ENCODE data around the gene PRR29. TPM values are rescaled to one million over a fixed set of nuclear protein-coding genes. Genes with fewer than 3 reads are reported as not detected.
A peak's percentile ranks its signal among the peaks of the same experiment; 100 is the strongest.

Gene PRR29
- total RNA-seq = 10 to 100 TPM in 1 of 2 donors, 1 to 10 TPM in 1; 8.8 to 36.8 TPM
- polyA plus RNA-seq = 1 to 10 TPM; 8.0 to 9.3 TPM
- long read RNA-seq, donor 1, transcript PRR29-206 (1 exons, 1,637 nt) = major isoform, 7 of 7 reads
- long read RNA-seq, donor 1, partial matches to known transcripts = 0 of 7 reads
- long read RNA-seq, donor 1, other reads (novel, unspliced or antisense) = 0 of 7 reads
- long read RNA-seq, donor 2, transcript PRR29-206 (1 exons, 1,637 nt) = major isoform, 7 of 7 reads
- long read RNA-seq, donor 2, partial matches to known transcripts = 0 of 7 reads
- long read RNA-seq, donor 2, other reads (novel, unspliced or antisense) = 0 of 7 reads
- long read RNA-seq, donor 3, transcript PRR29-206 (1 exons, 1,637 nt) = major isoform, 9 of 9 reads
- long read RNA-seq, donor 3, partial matches to known transcripts = 0 of 9 reads
- long read RNA-seq, donor 3, other reads (novel, unspliced or antisense) = 0 of 9 reads
- long read RNA-seq, donor 4, transcript PRR29-206 (1 exons, 1,637 nt) = major isoform, 5 of 21 reads
- long read RNA-seq, donor 4, partial matches to known transcripts = 16 of 21 reads
- long read RNA-seq, donor 4, other reads (novel, unspliced or antisense) = 0 of 21 reads
- long read RNA-seq, donor 5, transcript PRR29-206 (1 exons, 1,637 nt) = major isoform, 7 of 17 reads
- long read RNA-seq, donor 5, partial matches to known transcripts = 8 of 17 reads
- long read RNA-seq, donor 5, other reads (novel, unspliced or antisense) = 0 of 17 reads

DNA sequence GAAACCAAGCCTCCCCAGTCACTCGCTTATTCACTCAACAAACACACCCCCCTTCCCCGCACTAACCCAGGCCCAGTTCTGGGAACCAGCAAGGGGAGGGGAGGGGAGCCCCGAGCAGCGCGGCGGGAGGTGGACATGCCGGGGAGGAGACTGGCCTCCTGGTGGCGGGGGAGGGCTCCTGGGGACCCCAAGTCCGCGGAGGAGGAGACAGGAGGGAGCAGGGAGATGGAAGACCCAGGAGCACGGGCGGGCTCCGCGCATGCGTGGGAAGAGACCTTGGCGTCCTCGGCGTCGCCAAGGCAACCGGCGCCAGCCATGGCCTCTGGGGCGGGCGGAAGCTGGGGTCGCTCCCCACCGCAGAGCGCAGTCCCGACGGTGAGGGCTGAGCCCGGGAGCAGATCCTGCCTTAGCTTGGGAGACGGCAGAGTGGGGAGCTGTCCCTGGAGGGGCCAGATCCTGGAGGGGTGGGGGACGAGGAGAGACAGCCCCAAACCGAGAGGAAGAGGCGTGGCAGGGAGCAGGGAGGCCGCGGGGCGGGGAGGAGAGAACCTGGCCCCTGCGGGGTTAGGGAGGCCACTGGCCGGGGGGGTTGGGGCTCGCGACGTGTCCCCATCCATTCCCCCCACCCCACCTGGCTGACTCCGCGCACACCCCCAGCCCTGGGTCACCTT lies at the start of gene PRR29:
Gene PRR29 (plus strand): TSS at position 302 of the 671 bp plus-strand sequence. CDS start 14 bp downstream, at position 316.
- H3K27me3 ChIP-seq (ENCODE audit: control insufficient read depth in 3 of 3, insufficient read depth in 3 of 3, low read length in 2 of 3) = no peaks in the 10 kb centered on the region
- WGBS, 2 donors = 1 to 2% methylated on average over 40 to 43 of the region's 43 CpGs
- ATAC-seq (ENCODE audit: insufficient read depth, low FRiP score) (peak; percentile 64), DNase-seq (peak; percentile 85 to 88 (median 88))
- H3K9ac ChIP-seq (ENCODE audit: insufficient read depth in 1 of 2, low read length in 2 of 2) = no peak within 1 kb of the TSS
- H3K36me3 ChIP-seq (ENCODE audit: control insufficient read depth in 4 of 4, insufficient read depth in 4 of 4, low read length in 4 of 4) = peaks cover 0 to 3% (median 0%) of the 10 kb centered on the region in 4 donors
- TF ChIP-seq, protein P1, sequence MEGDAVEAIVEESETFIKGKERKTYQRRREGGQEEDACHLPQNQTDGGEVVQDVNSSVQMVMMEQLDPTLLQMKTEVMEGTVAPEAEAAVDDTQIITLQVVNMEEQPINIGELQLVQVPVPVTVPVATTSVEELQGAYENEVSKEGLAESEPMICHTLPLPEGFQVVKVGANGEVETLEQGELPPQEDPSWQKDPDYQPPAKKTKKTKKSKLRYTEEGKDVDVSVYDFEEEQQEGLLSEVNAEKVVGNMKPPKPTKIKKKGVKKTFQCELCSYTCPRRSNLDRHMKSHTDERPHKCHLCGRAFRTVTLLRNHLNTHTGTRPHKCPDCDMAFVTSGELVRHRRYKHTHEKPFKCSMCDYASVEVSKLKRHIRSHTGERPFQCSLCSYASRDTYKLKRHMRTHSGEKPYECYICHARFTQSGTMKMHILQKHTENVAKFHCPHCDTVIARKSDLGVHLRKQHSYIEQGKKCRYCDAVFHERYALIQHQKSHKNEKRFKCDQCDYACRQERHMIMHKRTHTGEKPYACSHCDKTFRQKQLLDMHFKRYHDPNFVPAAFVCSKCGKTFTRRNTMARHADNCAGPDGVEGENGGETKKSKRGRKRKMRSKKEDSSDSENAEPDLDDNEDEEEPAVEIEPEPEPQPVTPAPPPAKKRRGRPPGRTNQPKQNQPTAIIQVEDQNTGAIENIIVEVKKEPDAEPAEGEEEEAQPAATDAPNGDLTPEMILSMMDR (IDR thresholded peaks at IDR 0.05; ENCODE audit: control extremely low read depth, extremely low read depth) = no peak
- peak within 1 kb of the TSS in 1 of 2 donors; percentile 18 for H3K27ac ChIP-seq (ENCODE audit: low read depth in 1 of 2, low read length in 1 of 2)
- H3K4me3 ChIP-seq = peak within 1 kb of the TSS; percentile 39
- H3K4me1 ChIP-seq (ENCODE audit: control insufficient read depth in 5 of 5, insufficient read depth in 5 of 5, low read length in 5 of 5) = peaks cover 0 to 26% (median 21%) of the 10 kb centered on the region in 5 donors
- no peaks in the 10 kb centered on the region for H3K9me3 ChIP-seq (ENCODE audit: control insufficient read depth in 4 of 4, insufficient read depth in 3 of 4, low read length in 3 of 4)

DNA sequence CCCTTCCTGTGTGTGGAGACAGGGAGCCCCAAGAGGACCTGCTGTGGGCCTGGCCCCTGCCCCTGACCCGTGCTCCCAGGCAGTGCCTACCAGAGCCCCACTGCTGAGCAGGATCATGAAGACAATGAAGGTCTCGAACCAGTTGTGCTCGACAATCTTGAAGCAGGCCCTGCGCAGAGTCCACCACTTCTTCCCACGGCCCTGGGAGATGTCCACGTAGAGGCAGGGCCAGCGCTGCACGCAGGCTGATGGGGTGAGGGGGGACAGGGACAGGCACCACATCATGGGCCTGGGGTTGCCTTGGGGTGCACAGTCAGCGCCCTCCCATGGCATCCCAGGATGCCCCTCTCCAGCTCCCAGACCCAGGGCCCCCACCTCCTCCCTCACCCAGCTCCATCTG lies 49.6 kb upstream of the PRR29 start:
- no peaks in the 10 kb centered on the region for H3K9me3 ChIP-seq (ENCODE audit: control insufficient read depth in 4 of 4, insufficient read depth in 3 of 4, low read length in 3 of 4)
- DNase-seq (no peak), ATAC-seq (ENCODE audit: insufficient read depth, low FRiP score) (no peak)
- no peak overlapping the region for H3K9ac ChIP-seq (ENCODE audit: insufficient read depth in 1 of 2, low read length in 2 of 2)
- H3K27me3 ChIP-seq (ENCODE audit: control insufficient read depth in 3 of 3, insufficient read depth in 3 of 3, low read length in 2 of 3) = no peaks in the 10 kb centered on the region
- no peak overlapping the region for H3K27ac ChIP-seq (ENCODE audit: low read depth in 1 of 2, low read length in 1 of 2)
- TF ChIP-seq, protein P1 (IDR thresholded peaks at IDR 0.05; ENCODE audit: control extremely low read depth, extremely low read depth) = no peak
- 92 to 97% methylated on average over 8 to 9 of the region's 9 CpGs for WGBS, 2 donors
- no peak overlapping the region for H3K4me3 ChIP-seq
- H3K4me1 ChIP-seq (ENCODE audit: control insufficient read depth in 5 of 5, insufficient read depth in 5 of 5, low read length in 5 of 5) = peaks cover 0 to 4% (median 0%) of the 10 kb centered on the region in 5 donors
- H3K36me3 ChIP-seq (ENCODE audit: control insufficient read depth in 4 of 4, insufficient read depth in 4 of 4, low read length in 4 of 4) = no peaks in the 10 kb centered on the region

DNA sequence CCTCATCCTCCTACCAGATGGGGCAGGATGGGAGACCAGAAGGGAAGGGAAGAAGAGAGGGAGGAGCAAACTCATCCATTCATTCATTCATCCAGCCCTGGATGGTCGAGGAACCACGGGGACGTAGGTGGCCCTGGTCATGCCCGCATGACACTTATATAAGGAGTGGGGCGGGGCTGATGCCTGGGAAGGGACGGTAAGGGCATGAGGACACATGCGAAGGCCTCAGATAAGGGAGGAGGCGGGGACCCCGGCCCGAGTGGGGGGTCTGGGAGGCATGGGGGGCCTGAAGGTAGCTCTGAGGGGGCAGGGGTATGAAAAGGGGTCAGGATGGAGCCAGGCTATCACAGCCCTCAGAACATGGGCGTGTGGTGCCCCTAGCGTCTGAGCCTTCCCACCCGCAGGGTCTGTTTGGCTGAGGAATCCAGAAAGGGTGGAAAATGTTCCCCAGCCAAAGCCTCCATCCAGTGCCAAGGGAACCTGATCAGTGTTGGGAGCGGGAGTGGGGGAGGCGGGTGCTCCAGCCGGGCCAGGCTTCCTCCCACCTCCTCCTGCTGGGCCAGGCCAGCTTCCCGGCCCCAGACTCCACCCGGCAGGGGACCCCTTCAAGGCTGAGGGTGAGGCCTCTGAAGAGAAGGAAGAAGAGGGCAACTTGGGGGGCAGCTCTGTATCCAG lies 48.4 kb upstream of the PRR29 start:
- no peak overlapping the region for H3K4me3 ChIP-seq
- TF ChIP-seq, protein P1 (IDR thresholded peaks at IDR 0.05; ENCODE audit: control extremely low read depth, extremely low read depth) = no peak
- 77 to 85% methylated on average over 18 of the region's 18 CpGs for WGBS, 2 donors
- no peaks in the 10 kb centered on the region for H3K9me3 ChIP-seq (ENCODE audit: control insufficient read depth in 4 of 4, insufficient read depth in 3 of 4, low read length in 3 of 4)
- H3K27me3 ChIP-seq (ENCODE audit: control insufficient read depth in 3 of 3, insufficient read depth in 3 of 3, low read length in 2 of 3) = no peaks in the 10 kb centered on the region
- H3K4me1 ChIP-seq (ENCODE audit: control insufficient read depth in 5 of 5, insufficient read depth in 5 of 5, low read length in 5 of 5) = peaks cover 0 to 6% (median 0%) of the 10 kb centered on the region in 5 donors
- H3K36me3 ChIP-seq (ENCODE audit: control insufficient read depth in 4 of 4, insufficient read depth in 4 of 4, low read length in 4 of 4) = no peaks in the 10 kb centered on the region
- no peak overlapping the region for H3K27ac ChIP-seq (ENCODE audit: low read depth in 1 of 2, low read length in 1 of 2)
- no peak for DNase-seq
- H3K9ac ChIP-seq (ENCODE audit: insufficient read depth in 1 of 2, low read length in 2 of 2) = no peak overlapping the region
- no peak for ATAC-seq (ENCODE audit: insufficient read depth, low FRiP score)
